Endothelial cell of umbilical vein (primary cell): Measurements from ENCODE around the gene NEDD9. TPM values are rescaled to one million over a fixed set of nuclear protein-coding genes. Genes with fewer than 3 reads are reported as not detected.

Source experiments
- BruUV-seq: library from RNA; stranded (reverse); fragments of 400-500 nt; replicated peaks from 2 replicates; lab custom pipeline; 2021; lab: Mats Ljungman, UMichigan
- CTCF ChIA-PET: fragments of 300-600, 350-600 bp; sonication (Branson Sonifier 250); formaldehyde crosslinking; loops from one replicate; lab custom pipeline; 2021; ENCODE audit warnings: antibody characterized with exemption, inconsistent platforms; lab: Charles Lee
- POLR2A ChIA-PET: fragments of 300-600, 350-600 bp; sonication (Branson Sonifier 250); formaldehyde crosslinking; loops from one replicate; lab custom pipeline; 2021; ENCODE audit warnings: antibody characterized with exemption, inconsistent platforms; lab: Charles Lee
- DNase-seq: peaks from one replicate; pipeline ENCODE4 v3.0.0-alpha.2; 2011; ENCODE audit warnings: low read depth, low spot score
- FAIRE-seq: peaks from 2 replicates; lab custom pipeline; 2011; peaks lifted over from hg19 to GRCh38; lab: Jason Lieb, UNC
- H2AFZ ChIP-seq: 2 replicates; pipeline ENCODE4 v1.6.0; 2012; ENCODE audit warnings: low read depth, low read length, control low read depth, inconsistent platforms
- H3K27ac ChIP-seq: 2 replicates; pipeline ENCODE4 v1.5.1; 2011; ENCODE audit warnings: low read depth, mild to moderate bottlenecking, control low read depth, low read length, moderate library complexity; ENCODE audit not compliant: insufficient read depth
- H3K27me3 ChIP-seq, 2 experiments: 2 replicates each; pipeline versions ENCODE4 v1.6.0 to v1.6.1; 2011; ENCODE audit warnings: low read length in 2 of 2, mixed read lengths in 1 of 2; ENCODE audit not compliant: control insufficient read depth in 2 of 2, insufficient read depth in 2 of 2
- H3K36me3 ChIP-seq, 2 experiments: 2 replicates in 1 of 2; 3 replicates in 1 of 2; pipeline ENCODE4 v1.5.1; 2011; ENCODE audit warnings: low read length in 2 of 2, mild to moderate bottlenecking in 1 of 2, moderate library complexity in 1 of 2; ENCODE audit not compliant: control insufficient read depth in 2 of 2, insufficient read depth in 2 of 2; ENCODE audit errors: extremely low read depth in 1 of 2
- H3K4me1 ChIP-seq: 3 replicates; pipeline ENCODE4 v1.5.1; 2011; ENCODE audit warnings: mild to moderate bottlenecking, low read length; ENCODE audit not compliant: control insufficient read depth, insufficient read depth; ENCODE audit errors: extremely low read depth
- H3K4me2 ChIP-seq: 2 replicates; pipeline ENCODE4 v1.6.1; 2011; ENCODE audit warnings: low read length, control low read depth, mixed read lengths; ENCODE audit not compliant: insufficient read depth
- H3K4me3 ChIP-seq, 3 experiments: fragments of 200-600 bp in 1 of 3; sonication (generic), shearing (Covaris generic) in 1 of 3; replicated peaks in 1 of 3; 2 replicates each; pipeline ENCODE4 v1.5.1; 2011 to 2016; ENCODE audit warnings: control low read depth in 3 of 3, low read length in 3 of 3, mild to moderate bottlenecking in 2 of 3, inconsistent platforms in 1 of 3, low read depth in 1 of 3, moderate library complexity in 1 of 3; ENCODE audit not compliant: insufficient read depth in 1 of 3
- H3K79me2 ChIP-seq: 2 replicates; pipeline ENCODE4 v1.6.0; 2012; ENCODE audit warnings: low read length, inconsistent platforms; ENCODE audit not compliant: control insufficient read depth, insufficient read depth
- H3K9ac ChIP-seq: replicated peaks from 2 replicates; pipeline ENCODE3; 2011; ENCODE audit warnings: low read length, control low read depth; ENCODE audit not compliant: insufficient read depth; ENCODE audit errors: extremely low read depth
- H3K9me1 ChIP-seq: replicated peaks from 3 replicates; pipeline ENCODE4 v1.6.0; 2011; ENCODE audit warnings: mild to moderate bottlenecking, low read length; ENCODE audit not compliant: control insufficient read depth, insufficient read depth; ENCODE audit errors: extremely low read depth
- H3K9me3 ChIP-seq: replicated peaks from 2 replicates; pipeline ENCODE4 v1.5.1; 2012; ENCODE audit warnings: low read length, inconsistent platforms; ENCODE audit not compliant: control insufficient read depth, insufficient read depth
- H4K20me1 ChIP-seq: replicated peaks from 2 replicates; pipeline ENCODE3; 2011; ENCODE audit warnings: mild to moderate bottlenecking, low read length; ENCODE audit not compliant: control insufficient read depth, insufficient read depth; ENCODE audit errors: extremely low read depth
- GATA2 ChIP-seq: IDR thresholded peaks from 2 replicates; pipeline ENCODE4 v1.7.0; 2011; ENCODE audit warnings: low read depth, mild to moderate bottlenecking, moderate library complexity, mixed read lengths, low read length; ENCODE audit not compliant: insufficient read length, insufficient read depth
- JUN ChIP-seq: IDR thresholded peaks from 2 replicates; pipeline ENCODE4 v1.6.1; 2011; ENCODE audit warnings: borderline replicate concordance, low read depth; ENCODE audit not compliant: insufficient read length, insufficient read depth
- dilution Hi-C: fragments of 300-500 bp; cut with MboI; formaldehyde crosslinking; loops from one replicate; pipeline ENCODE4 v1.15.0; 2019; ENCODE audit warnings: low sequenced_read_pairs; ENCODE audit not compliant: extremely low pct_ligation_motif_present
- intact Hi-C: fragments of 100-400 bp; cut with micrococcal nuclease; formaldehyde crosslinking; loops from one replicate; pipeline ENCODE4 v1.10.0; 2022
- polyA plus RNA-seq, 4 experiments: library from polyadenylated mRNA; depleted of rRNA in 3 of 4; stranded (reverse) in 3 of 4; unstranded in 1 of 4; fragments of >200 nt; gene quantifications; 2 replicates each; pipeline versions ENCODE4 v1.2.1 to v1.2.3, GENCODE V29; 2011 to 2012; ENCODE audit warnings: missing spikeins in 1 of 4
- total RNA-seq: library from RNA; stranded (reverse); gene quantifications from 2 replicates; pipeline ENCODE4 v1.2.3, GENCODE V29; 2021
- TF ChIP-seq, protein P1 (sequence below), 2 donors: IDR thresholded peaks; 1 replicate in 1 of 2; 2 replicates in 1 of 2; pipeline ENCODE4 v1.5.1; 2011; ENCODE audit warnings: low read length in 2 of 2, mild to moderate bottlenecking in 2 of 2, moderate library complexity in 2 of 2, control low read depth in 1 of 2, inconsistent platforms in 1 of 2, low read depth in 1 of 2; ENCODE audit not compliant: insufficient read depth in 1 of 2; ENCODE audit errors: extremely low read depth in 1 of 2

The NEDD9 gene
- total and polyA plus RNA-seq, 2 donors (not counting 3 experiments of a cell fraction or from before 2014, with no cell fraction given), result 55.2 to 61.0 TPM

GRCh38 chr6:11219400-11219834 is 13.1 kb downstream of the NEDD9 start:
- no peak overlapping the region for H2AFZ ChIP-seq
- CTCF ChIA-PET, result interaction anchor here (0.7 to 5.8 kb wide), 7 partner anchors 8 to 277 kb away, joined by 3 to 37 read pairs (median 4); partner anchors contain the start of gene NEDD9
- POLR2A ChIA-PET, result interaction anchor here (2.6 kb wide), 1 partner anchor 13 kb away, joined by 9 read pairs; the partner anchor contains the start of gene NEDD9
- intact Hi-C loops (loop anchor here (5.0 to 10.0 kb wide), 3 partner anchors 127 to 1365 kb away; partner anchors contain the start of genes HIVEP1 and SMIM13), dilution Hi-C loops (no loop called here)
- H3K79me2 ChIP-seq, result peaks cover 80% of the 10 kb centered on the region
- H3K4me1 ChIP-seq, result peaks cover 96% of the 10 kb centered on the region
- no peaks in the 10 kb centered on the region for H4K20me1 ChIP-seq
- H3K9me1 ChIP-seq, result no peaks in the 10 kb centered on the region
- TF ChIP-seq, protein P1, sequence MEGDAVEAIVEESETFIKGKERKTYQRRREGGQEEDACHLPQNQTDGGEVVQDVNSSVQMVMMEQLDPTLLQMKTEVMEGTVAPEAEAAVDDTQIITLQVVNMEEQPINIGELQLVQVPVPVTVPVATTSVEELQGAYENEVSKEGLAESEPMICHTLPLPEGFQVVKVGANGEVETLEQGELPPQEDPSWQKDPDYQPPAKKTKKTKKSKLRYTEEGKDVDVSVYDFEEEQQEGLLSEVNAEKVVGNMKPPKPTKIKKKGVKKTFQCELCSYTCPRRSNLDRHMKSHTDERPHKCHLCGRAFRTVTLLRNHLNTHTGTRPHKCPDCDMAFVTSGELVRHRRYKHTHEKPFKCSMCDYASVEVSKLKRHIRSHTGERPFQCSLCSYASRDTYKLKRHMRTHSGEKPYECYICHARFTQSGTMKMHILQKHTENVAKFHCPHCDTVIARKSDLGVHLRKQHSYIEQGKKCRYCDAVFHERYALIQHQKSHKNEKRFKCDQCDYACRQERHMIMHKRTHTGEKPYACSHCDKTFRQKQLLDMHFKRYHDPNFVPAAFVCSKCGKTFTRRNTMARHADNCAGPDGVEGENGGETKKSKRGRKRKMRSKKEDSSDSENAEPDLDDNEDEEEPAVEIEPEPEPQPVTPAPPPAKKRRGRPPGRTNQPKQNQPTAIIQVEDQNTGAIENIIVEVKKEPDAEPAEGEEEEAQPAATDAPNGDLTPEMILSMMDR (IDR thresholded peaks at IDR 0.05; ENCODE audit: extremely low read depth in 1 of 2, insufficient read depth in 1 of 2, low read depth in 1 of 2, low read length in 2 of 2), result no peak
- peak; percentile 82 for TF ChIP-seq GATA2
- TF ChIP-seq JUN, result no peak
- H3K4me2 ChIP-seq, result peak overlapping the region; percentile 37
- no TSS peak for BruUV-seq
- no peaks in the 10 kb centered on the region for H3K9me3 ChIP-seq
- peaks cover 0 to 4% of the 10 kb centered on the region in 2 experiments for H3K36me3 ChIP-seq
- H3K4me3 ChIP-seq, result peak overlapping the region in 1 of 3 experiments; percentile 1
- H3K27ac ChIP-seq, result peak overlapping the region; percentile 91
- FAIRE-seq (no peak), DNase-seq (no peak)
- no peaks in the 10 kb centered on the region for H3K27me3 ChIP-seq
- H3K9ac ChIP-seq, result peak overlapping the region; percentile 77
